SIG-M5 (cell line): ENCODE measurements around the gene ADAMTSL5.

Source experiments
- DNase-seq: peaks from one replicate; lab custom pipeline; 2025; lab: John Stamatoyannopoulos, UW

The ADAMTSL5 gene

GRCh38 chr19:1467215-1467489 lies 45.7 kb downstream of the ADAMTSL5 start:
- DNase-seq: no peak

DNA sequence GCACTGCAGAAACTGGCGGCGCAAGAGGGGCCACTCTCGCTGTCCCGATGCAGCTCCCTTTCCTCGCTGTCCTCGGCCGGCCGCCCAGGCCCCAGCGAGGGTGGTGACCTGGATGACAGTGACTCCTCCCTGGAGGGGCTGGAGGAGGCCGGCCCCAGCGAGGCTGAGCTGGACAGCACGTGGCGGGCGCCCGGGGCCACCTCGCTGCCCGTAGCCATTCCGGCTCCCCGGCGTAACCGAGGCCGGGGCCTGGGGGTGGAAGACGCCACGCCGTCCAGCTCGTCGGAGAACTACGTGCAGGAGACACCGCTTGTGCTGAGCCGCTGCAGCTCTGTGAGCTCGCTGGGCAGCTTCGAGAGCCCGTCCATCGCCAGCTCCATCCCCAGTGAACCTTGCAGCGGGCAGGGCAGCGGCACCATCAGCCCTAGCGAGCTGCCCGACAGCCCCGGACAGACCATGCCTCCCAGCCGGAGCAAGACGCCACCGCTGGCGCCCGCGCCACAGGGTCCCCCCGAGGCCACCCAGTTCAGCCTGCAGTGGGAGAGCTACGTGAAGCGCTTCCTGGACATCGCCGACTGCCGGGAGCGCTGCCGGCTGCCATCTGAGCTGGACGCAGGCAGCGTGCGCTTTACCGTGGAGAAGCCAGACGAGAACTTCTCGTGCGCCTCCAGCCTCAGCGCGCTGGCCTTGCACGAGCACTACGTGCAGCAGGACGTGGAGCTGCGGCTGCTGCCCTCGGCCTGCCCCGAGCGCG lies 46.2 kb downstream of the ADAMTSL5 start:
- no peak for DNase-seq

GRCh38 chr19:1466018-1466460 lies 46.8 kb downstream of the ADAMTSL5 start:
- DNase-seq: no peak

GRCh38 chr19:1465191-1466016 lies 47.4 kb downstream of the ADAMTSL5 start:
- no peak for DNase-seq

DNA sequence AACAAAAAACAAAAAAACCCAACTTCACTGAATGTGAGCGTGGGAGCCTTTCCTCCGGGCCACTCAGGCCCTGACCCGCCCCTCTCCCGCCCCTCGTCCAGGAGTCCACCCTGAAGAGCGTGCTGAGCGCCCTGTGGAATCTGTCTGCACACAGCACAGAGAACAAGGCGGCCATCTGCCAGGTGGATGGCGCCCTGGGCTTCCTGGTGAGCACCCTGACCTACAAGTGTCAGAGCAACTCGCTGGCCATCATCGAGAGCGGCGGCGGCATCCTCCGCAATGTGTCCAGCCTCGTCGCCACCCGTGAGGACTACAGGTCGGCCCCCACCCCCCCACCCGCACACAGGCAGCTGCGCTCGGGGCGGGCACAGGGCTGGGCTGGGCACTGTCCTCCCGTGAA lies 51.0 kb downstream of the ADAMTSL5 start:
- DNase-seq: no peak

- DNase-seq: no peak
These were observed 52.5 kb downstream of the ADAMTSL5 start for GRCh38 chr19:1460033-1460995.

GRCh38 chr19:1459479-1459878 lies 53.3 kb downstream of the ADAMTSL5 start:
- no peak for DNase-seq

GRCh38 chr19:1457892-1458291 lies 54.9 kb downstream of the ADAMTSL5 start:
- no peak for DNase-seq

- DNase-seq: no peak
These were observed 55.6 kb downstream of the ADAMTSL5 start for GRCh38 chr19:1457031-1457739.

GRCh38 chr19:1456121-1456900 lies 56.5 kb downstream of the ADAMTSL5 start:
- DNase-seq: no peak

- no peak for DNase-seq
These were observed 57.3 kb downstream of the ADAMTSL5 start for GRCh38 chr19:1455336-1456120.
